Posterior cingulate gyrus (tissue), 11 donors: ENCODE data around the gene CMTM8.

Source experiments
- DNase-seq, 10 donors: peaks; one replicate each; pipeline versions ENCODE4 v3.0.0 to v3.0.0-alpha.2; 2020 to 2021; ENCODE audit warnings: mixed read lengths in 3 of 10
- intact Hi-C: fragments of 100-400 bp; cut with DNase I; formaldehyde crosslinking; loops from one replicate; pipeline ENCODE4 v1.15.1; 2023

The CMTM8 gene

DNA sequence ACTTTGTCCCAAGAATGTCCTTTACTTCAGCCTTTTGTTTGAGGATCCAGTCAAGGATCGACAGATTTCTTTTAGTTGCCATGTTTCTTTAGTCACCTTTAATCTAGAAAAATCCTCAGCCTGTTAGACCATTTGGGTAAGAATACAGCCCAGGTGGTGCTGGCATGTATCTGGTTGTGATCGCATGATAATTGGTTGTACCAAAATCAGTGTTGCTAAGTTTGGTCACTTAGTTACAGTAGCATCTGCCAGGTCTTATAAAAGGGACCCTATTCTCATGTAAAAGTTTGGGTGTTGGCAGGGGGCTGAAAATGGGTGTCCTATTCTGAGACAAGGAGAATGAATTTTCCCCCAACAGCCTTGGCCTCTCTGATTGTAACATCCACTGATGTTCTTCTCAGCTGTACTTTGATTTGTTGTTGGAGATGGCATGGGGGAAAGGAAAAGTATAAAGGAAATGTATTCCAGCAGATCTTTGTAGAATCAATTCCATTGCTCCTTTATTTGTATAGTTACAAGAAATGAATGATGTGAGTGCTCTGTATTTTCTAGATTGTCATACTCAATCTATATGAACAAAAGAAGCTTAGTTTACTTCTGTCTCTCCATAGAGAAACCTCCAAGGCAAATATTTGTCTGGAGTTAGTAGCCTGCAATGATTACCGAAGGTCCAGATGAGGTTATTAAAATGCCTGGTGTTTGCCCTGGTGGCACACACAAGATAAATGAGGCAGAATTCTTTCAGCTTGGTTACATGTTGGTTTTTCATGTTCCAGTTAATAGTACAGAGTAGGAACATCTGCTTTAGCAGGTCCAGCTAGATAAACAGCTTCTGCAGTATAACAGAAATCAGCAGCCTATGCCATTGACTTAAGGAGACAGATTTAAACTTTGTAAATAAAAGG lies 65.7 kb downstream of the CMTM8 start:
- no peak for DNase-seq
- intact Hi-C loops: no loop called here

DNA sequence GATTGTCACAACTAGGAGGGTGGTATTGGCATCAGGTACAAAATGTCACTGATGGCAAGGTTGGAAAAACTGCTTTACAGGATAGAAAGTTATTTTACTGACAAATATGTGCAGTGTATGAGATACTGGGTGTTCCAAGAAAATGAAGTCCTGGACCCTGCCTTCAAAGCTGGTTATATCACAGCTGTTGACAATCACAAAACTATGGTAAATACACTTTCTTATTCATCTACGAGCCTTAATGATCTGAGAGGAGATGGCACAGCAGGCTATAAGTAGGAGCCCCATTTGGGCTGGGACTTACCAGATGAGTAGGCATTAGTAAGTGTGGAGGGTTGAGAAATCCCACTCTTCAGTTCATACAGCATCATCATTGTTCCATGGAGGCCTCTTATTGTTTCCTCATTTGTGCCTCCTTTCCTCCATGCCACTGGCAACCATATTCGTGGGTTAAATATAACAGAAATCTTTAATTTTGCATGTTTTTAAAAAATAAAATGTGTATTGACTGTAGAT lies 66.9 kb downstream of the CMTM8 start:
- intact Hi-C loops: no loop called here
- DNase-seq: no peak

DNA sequence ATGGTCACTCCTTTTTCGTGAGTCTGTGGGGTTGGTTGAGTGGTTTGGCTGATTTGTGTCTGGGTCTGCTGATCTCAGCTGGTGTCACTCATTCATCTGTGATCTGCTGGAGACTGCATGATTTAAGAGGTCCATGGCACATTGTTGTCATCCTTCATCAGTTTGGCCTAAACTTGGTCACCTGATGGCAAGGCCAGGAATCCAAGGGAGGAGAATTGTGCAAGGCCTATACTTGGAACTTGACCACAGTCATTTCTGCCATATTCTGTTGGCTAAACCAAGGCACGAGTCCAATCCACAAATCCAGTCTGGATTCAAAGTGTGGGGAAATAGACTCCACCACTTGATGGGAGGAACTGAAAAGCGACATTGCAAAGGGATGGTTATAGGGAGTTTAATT lies 67.6 kb downstream of the CMTM8 start:
- DNase-seq: no peak
- intact Hi-C loops: no loop called here

DNA sequence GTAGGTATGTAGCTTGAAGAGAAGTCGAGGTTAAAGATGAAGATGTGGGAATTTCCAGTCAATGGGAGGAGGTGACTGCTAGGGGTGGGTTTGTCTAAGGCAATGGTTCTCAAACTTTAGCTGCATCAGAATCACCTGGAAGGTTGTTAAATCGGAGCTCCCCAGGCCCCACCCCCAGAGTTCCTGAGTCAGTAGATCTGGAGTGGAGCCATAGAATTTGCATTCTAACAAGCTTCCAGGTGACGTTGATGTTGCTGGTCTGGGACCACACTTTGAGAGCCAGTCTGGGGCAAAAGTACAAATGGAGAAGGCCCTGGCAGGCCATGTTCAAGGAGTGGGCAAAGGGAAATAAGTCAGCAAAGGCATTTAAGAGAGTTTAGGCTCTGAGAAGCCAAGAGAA lies 69.1 kb downstream of the CMTM8 start:
- DNase-seq: no peak
- intact Hi-C loops: no loop called here

DNA sequence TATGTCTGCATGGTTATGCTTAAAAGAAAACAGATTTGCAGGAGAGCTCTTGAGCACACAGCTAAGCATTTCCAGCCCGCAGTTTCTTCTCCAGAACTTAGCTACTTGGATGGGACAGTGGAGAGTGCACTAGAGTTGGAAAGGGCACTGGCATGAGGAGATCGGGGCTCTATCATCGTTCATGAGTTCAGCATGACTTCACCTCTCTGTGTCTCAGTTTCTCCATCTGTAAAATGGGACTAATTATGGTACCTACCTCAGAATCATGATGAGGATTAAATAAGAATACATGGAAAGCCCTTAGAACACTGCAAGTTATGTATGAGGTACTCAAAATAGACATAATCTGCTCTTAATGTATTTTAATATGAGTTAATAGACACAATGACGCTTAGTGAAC lies 69.9 kb downstream of the CMTM8 start:
- intact Hi-C loops: no loop called here
- no peak for DNase-seq

DNA sequence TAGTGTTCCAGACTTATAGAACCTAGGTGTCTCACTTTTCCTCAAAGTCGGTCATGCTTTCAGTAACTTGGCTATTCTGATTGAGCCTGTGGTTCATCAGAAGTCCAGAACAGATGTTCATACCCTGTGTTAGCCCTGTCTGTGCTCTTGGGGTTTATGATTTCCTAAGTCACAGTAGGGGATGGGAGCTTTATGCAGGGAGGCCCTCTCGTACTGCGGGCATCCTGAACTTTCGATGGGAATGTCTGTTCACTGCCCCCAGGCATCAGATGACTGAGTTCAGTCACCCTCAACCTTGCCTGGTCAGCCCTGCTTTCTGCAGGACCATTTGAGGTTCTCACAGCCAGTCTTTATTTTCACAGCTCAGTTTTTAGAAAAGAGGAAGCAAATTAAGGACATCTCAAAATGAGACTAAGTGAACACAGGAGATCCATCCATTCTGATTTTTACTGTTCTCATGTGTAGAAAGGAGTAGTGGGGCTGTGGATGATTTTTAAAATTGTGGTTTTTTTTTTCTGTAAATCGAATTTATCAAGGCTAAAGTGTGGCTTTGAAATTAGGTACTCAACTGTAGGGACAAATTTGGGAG lies 71.3 kb downstream of the CMTM8 start:
- intact Hi-C loops: no loop called here
- no peak for DNase-seq

DNA sequence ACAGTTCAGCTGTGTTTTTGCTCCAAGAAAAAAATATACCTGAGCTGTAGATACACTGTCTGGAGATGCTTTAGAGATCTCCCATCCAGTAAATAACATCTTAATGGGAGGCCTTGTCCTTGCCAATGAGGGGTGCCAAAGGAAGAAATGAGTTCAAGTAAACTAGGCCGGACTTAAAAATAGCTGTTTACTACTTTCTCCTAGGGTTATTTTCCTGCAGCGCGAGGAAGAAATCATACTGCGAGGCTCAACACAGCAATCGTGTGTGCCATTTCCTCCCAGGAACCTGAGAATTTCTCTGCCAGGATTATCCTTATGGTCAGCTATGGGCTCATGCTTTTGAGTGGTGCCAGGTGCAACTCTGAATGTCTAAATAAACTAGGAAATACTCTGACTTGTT lies 71.9 kb downstream of the CMTM8 start:
- no peak for DNase-seq
- intact Hi-C loops: no loop called here

DNA sequence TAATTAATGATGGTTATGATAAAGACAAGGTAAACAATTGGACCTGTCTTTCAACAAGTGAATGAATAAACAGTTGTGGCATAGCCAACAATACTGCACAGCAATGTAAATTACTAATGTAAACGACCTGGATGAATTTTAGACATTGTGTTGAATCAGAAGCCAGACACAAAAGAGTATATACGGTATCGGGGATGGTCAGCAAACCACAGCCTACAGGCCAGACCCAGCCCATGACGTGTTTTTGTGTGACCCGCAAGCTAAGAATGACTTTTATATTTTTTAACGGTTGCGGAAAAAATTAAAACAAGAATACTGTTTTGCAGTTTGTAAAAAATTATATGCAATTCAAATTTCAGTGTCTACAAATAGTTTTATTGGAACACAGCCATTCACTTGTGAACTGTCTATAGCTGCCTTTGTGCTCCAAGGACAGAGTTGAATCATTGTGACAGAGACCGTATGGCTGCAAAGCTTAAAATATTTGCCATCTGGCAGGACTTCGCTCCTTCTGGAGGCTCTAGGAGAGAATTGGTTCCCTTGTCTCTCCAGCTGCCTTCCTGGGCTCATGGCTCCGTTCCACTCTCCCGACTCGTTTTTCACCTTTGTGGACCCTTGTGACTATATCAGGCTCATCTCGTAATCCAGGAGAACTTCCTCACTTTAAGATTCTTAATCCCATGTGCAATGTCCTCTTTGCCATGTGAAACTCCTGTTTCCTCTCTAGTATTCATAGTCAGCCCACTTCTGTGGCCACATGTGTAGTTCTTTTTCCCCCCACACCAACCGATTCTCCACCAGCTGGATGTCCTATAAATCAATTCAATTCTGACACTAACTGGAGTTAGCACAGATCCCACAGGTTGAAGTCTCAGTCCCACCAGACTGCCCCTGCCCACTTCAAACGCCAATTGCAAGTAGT lies 72.7 kb downstream of the CMTM8 start:
- intact Hi-C loops: no loop called here
- peak in 5 of 10 donors; percentile 14 to 85 (median 28) for DNase-seq

DNA sequence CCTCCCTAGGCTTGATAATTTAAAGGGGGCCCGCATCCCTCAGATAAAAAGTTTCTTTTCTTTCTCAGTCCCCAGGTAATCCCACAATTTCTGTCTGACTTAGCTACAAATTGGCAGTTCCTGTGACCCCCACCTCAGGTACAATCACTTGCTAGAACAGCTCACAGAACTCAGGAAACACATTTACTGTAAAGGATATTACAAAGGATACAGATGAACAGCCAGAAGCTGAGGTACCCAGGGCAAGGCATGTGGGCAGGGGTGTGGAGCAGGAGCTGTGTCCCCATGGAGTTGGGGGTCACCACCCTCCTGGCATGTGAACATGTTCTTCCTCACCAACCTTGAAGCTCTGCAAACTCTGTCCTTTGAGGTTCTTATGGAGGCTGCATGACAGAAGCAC lies 73.8 kb downstream of the CMTM8 start:
- DNase-seq: no peak

DNA sequence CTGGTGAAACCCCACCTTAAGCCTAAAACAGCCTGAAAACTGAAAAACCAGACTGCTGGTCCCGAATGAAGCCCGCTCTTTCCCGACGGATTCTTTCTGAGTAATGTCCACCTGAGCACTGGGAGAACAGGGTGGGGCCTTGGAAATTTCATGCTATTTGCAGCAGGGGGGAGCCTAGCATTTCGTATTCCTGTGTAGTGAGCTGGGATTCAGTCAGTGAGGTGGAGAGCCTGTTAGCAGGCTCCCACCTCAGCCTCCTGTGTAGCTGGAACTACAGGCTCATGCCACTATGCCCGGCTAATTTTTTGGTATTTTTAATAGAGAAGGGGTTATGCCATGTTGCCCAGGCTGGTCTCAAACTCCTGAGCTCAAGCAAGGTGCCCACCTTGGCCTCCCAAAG lies 74.7 kb downstream of the CMTM8 start:
- DNase-seq: no peak
- intact Hi-C loops: no loop called here

More for the DNA sequence above, 73.8 kb downstream of the CMTM8 start:
- intact Hi-C loops: no loop called here

DNA sequence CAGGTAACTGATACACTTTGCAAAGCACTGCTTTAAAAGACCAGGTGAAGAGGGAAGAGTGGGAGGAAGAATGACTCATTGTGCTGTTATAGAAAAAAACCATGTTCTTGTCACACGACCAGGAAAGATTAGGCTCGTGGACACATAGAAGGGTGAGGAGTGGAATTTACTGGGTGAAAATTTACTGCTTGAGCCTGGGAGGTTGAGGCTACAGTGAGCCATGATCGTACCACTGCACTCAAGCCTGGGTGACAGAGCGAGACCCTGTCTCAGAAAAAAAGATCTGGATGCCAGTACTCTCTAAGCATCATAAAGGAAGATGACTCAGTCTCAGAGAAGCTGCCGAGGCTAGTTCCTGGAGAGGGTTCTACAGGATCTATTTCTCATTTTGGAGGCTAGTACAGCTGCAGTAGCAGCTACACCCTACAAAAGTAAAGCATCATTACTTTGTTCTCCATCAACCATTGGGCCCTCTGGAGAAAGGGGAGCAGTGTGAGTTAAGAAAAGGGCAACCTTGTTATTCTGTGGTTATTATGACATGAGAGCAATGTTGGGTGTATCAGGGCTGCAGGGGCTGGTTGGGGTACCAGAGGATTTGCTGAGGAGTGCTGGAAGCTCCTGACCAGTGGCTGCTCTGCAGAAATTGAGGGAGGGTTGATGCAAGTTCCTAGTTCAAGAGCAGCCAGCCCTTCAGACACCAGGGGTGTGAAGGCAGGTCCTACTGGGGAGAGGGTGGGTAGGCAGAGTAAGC lies 75.4 kb downstream of the CMTM8 start:
- intact Hi-C loops: no loop called here
- DNase-seq: no peak

DNA sequence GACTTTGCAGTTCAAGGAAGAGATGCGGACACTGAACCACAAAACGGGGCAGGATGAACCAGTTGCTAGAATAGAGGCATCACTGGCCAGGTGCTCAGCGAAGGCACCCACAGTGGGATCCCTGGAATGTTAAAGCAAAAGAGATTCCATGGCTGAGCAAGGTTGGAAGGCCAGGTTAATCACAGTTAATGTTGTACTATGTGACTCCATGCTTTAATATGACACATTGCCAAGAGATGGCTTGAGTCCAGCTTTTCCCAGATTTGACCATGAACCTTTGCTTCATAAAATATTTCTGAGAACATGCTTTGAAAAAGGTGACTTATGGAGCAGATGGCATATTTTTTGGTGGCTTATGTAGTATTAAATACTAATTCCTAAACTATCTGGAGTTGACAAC lies 77.0 kb downstream of the CMTM8 start:
- no peak for DNase-seq
- intact Hi-C loops: no loop called here

DNA sequence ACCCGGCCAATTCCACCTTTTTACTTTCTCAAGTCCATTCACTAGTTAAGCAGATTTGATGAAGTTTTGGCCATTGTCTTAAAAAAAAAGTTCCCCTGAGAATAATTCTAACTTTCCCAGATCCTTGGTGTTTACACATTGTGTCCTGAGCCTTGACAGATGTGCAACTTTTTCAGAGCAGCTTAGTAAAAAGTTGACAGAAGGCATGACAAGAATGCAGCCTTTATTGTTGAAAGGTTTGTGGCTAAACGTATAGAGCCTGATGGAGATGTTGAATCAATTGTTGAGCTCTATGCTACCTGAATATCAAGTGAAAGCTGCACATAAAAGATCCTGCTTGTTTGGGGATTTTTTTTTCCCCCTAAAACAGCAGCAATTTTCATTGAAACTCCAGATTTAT lies 77.8 kb downstream of the CMTM8 start:
- no peak for DNase-seq
- intact Hi-C loops: no loop called here

DNA sequence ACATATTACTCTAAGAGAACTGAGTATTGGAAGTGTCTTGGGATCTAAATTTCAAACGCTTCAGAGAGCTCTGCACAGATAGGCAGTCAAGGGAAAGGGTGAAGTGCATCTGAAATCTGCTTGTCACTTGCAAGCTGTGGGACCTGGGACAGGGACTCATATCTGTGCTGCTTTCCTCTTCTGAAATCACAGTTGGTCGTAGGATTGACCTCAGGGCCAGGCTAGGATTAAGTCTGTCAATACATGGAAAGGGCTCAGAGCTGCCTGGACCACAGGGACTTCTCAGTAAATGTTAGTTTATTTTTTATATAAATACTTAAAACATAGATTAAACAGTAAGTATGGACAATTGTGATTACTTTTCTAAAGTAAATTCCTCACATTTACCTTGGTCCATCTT lies 78.5 kb downstream of the CMTM8 start:
- DNase-seq: no peak
- intact Hi-C loops: no loop called here

DNA sequence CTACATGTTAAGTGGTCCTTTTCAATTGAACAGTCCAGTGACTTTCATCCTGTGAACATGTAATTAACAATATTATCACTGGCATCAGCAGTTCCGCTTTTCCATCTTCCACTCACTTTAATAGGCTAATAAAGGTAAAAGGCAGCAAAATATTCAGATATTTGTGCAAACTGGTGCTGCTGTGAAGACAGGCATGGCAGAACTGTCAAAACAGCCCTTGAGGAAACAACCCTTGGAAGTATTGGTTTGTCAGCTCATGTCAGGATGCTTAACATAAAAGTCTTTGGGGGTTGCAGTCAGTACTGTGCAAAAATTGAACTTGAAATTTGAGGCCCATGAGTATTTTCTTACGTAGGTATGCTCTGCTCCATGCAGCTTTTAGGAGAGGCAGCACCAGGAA lies 81.1 kb downstream of the CMTM8 start:
- DNase-seq: no peak
- intact Hi-C loops: no loop called here

DNA sequence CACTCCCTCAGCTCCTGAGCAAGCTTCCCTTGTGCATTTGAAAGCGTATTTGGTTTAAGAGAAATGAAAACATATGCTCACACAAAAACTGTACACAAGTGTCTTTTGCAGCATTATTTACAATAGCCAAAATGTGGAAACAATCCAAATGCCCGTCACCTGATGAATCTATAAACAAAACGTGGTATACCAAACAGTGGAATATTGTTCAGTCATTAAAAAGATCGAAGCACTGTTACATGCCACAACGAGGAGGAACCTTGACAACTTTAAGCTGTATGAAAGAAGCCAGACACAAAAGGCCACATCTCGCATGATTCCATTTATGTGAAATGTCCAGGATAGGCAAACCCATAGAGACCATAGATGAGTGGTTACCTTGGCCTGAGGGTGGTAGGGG lies 81.6 kb downstream of the CMTM8 start:
- no peak for DNase-seq
- intact Hi-C loops: no loop called here

DNA sequence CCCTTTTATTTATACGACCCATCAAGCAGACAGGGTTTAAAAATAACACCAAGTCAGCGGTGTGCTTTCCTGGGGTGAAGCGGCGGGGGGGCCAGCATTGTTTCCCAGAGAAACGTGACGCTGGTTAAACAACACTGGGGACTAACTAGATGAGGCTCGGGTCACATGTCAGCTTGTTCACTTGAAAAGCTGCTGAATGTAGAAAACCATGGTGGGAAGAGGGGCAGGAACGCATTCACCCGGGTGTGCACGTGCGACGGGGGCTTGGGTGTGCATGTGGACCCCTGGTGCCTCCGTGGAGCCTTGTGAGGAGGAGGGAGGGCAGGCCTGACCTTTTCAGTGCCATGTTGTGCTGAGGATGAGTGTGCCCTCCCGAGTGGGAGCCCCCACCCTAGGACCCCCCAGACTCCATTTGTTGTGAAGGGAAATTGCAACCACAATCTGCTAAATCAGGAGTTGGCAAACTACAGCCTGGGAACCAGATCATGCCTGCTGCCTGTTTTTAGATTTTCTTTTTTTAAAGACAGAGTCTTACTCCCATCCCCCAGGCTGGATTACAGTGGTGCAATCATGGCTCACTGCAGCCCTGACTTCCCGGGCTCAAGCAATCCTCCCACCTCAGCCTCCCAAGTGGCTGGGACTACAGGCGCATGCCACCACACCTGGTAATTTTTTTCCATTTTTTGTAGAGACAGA lies 82.8 kb downstream of the CMTM8 start:
- DNase-seq: no peak
- intact Hi-C loops: no loop called here

DNA sequence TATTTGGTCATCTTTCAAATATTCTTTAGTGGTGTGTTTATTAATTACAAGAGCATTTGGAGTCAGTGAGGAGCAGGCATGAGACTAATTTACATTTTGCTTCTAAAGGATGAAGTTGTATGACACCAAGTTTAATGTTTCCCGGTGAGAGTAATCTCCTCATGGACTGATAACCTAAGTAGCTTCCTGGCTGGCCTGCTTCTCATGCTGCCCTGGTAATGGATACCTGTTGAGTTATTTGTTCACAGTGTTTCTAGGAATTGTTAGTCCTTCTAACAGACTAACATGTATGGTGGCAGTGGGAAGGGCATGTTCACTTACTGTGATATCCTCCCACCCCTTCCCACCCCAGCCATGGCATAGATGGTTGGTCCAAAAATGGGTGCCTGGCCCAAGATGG lies 83.8 kb downstream of the CMTM8 start:
- intact Hi-C loops: no loop called here
- no peak for DNase-seq

DNA sequence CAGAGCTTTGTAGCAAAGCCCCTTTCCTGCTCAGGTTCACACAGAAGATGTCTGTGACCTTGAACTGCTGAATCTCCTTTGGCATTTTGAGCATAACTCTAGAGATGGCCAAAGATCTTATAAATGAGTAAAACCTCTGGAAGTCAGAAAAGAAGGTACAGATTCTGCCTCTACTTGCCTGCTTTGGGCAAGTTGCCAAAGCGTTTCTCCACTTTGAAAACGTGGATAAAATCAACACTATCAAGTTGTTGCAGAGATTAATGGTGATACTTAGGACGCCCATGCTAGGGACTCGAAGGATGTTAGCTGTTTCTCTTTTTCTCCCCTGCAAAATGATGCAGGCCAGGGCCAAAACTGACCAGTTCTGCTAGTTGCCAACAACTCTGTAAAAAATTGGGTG lies 85.1 kb downstream of the CMTM8 start:
- intact Hi-C loops: no loop called here
- no peak for DNase-seq

DNA sequence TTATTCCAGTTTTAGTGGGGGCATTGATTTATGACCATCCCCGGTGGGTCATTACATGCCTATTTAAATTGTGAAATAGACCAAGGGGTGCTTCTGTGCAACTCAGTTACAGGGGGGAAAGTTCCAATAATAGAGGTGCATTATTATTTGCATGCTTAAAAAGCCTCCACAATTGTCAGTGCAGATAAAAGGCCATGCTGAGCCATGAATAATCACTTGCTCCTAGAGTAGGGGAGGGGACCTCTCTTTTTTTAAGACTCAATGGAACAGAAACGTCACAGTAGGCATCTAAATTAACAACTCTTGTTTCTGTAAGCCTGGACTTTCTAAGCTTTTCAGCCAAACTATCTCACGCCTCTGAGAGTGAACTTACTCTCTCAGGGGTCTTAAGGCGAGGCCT lies 86.7 kb downstream of the CMTM8 start:
- intact Hi-C loops: no loop called here
- no peak for DNase-seq
